K562 (cell line): ENCODE data around the gene TMEM209. TPM values are rescaled to one million over a fixed set of nuclear protein-coding genes. Genes with fewer than 3 reads are reported as not detected.

Experiments used
- ATF7 ChIP-seq: fragments of 450-650 bp; IDR thresholded peaks from 2 replicates; pipeline ENCODE4 v1.7.1; 2014; ENCODE audit warnings: mild to moderate bottlenecking, moderate library complexity
- C11orf30 ChIP-seq: fragments of 450-650 bp; IDR thresholded peaks from 2 replicates; pipeline ENCODE4 v1.6.1; 2016; ENCODE audit warnings: low read depth, mild to moderate bottlenecking
- DPF2 ChIP-seq: fragments of 450-650 bp; IDR thresholded peaks from 2 replicates; pipeline ENCODE4 v1.6.1; 2016
- FIP1L1 ChIP-seq: fragments of 200-400 bp; formaldehyde crosslinking; IDR thresholded peaks from 2 replicates; pipeline ENCODE4 v1.6.1; 2018; ENCODE audit warnings: mild to moderate bottlenecking, low read depth, low read length; ENCODE audit not compliant: poor library complexity, severe bottlenecking
- MCM5 ChIP-seq: fragments of 450-650 bp; IDR thresholded peaks from 2 replicates; pipeline ENCODE4 v1.6.1; 2016; ENCODE audit warnings: low read depth
- MTA3 ChIP-seq: fragments of 450-650 bp; formaldehyde crosslinking; IDR thresholded peaks from 2 replicates; pipeline ENCODE4 v1.6.1; 2017; ENCODE audit warnings: mild to moderate bottlenecking, borderline replicate concordance
- NRF1 ChIP-seq, 2 experiments: fragments of 450-650 bp; IDR thresholded peaks in 1 of 2; conservative IDR thresholded peaks in 1 of 2; 2 replicates each; pipeline ENCODE4 v1.6.1; 2014; ENCODE audit warnings: mild to moderate bottlenecking in 2 of 2
- ZFPM2 ChIP-seq: fragments of 250-450 bp; sonication (Bioruptor Pico); IDR thresholded peaks from 2 replicates; pipeline ENCODE4 v1.5.1; 2022; ENCODE audit warnings: mild to moderate bottlenecking
- ZNF766 ChIP-seq: fragments of 200-800 bp; sonication (Bioruptor generic); conservative IDR thresholded peaks from 2 replicates; pipeline ENCODE4 v1.6.1; 2016; ENCODE audit warnings: missing genetic modification characterization, missing compliant biosample characterization
- polyA plus RNA-seq, 8 experiments: library from polyadenylated mRNA; depleted of rRNA in 4 of 8; stranded (reverse) in 5 of 8; unstranded in 3 of 8; fragments of >200 nt; fragmentation: Nextera tagmentation in 2 of 8; fragmentation: Illumina TruSeq in 1 of 8; extraction: Ambion mirVana in 2 of 8; extraction: Trizol in 1 of 8; gene quantifications; 2 replicates each; pipeline versions ENCODE4 v1.2.1 to v1.2.3, GENCODE V29; 2011 to 2014; ENCODE audit warnings: inconsistent platforms in 1 of 8, missing spikeins in 1 of 8
- total RNA-seq, 7 experiments: library from RNA; depleted of rRNA in 6 of 7; stranded (reverse); fragments of >200 nt in 6 of 7; fragmentation: Illumina TruSeq in 2 of 7; extraction: Trizol in 2 of 7; gene quantifications; 2 replicates each; pipeline versions ENCODE4 v1.2.1 to v1.2.3, GENCODE V29; 2011 to 2021; ENCODE audit warnings: low replicate concordance in 1 of 7
- TF ChIP-seq, protein P1 (sequence below), 3 experiments: IDR thresholded peaks in 2 of 3; conservative IDR thresholded peaks in 1 of 3; 2 replicates each; pipeline ENCODE4 v1.5.1; 2011 to 2012; ENCODE audit warnings: low read length in 3 of 3, mild to moderate bottlenecking in 3 of 3, control low read depth in 2 of 3, improper control_type of control experiment in 1 of 3, inconsistent platforms in 1 of 3, low read depth in 1 of 3, mixed read lengths in 1 of 3, moderate library complexity in 1 of 3; ENCODE audit not compliant: insufficient read depth in 2 of 3
- TF ChIP-seq, protein P2 (sequence below): sonication (generic); formaldehyde crosslinking; IDR thresholded peaks from 2 replicates; pipeline ENCODE4 v1.8.1; 2023; ENCODE audit warnings: missing genetic modification reagents, mild to moderate bottlenecking, borderline replicate concordance
- TF ChIP-seq, protein P3 (sequence below): sonication (generic); formaldehyde crosslinking; IDR thresholded peaks from 2 replicates; pipeline ENCODE4 v1.8.0; 2023; ENCODE audit warnings: mild to moderate bottlenecking, missing genetic modification reagents
- TF ChIP-seq, protein P4 (sequence below), 2 experiments: IDR thresholded peaks; 2 replicates each; pipeline ENCODE4 v1.6.1; 2012; ENCODE audit warnings: improper control_type of control experiment in 2 of 2, low read depth in 2 of 2, low read length in 2 of 2, borderline replicate concordance in 1 of 2
- TF ChIP-seq, protein P5 (sequence below): fragments of 200-800 bp; sonication (Bioruptor generic); IDR thresholded peaks from 2 replicates; pipeline ENCODE4 v1.6.1; 2017; ENCODE audit warnings: missing genetic modification characterization, missing compliant biosample characterization

Gene TMEM209
- total and polyA plus RNA-seq, 9 of the 15 experiments (the other 6 are each of a cell fraction or from before 2014, with no cell fraction given) = 36.8 to 116 (median 76.6) TPM

DNA sequence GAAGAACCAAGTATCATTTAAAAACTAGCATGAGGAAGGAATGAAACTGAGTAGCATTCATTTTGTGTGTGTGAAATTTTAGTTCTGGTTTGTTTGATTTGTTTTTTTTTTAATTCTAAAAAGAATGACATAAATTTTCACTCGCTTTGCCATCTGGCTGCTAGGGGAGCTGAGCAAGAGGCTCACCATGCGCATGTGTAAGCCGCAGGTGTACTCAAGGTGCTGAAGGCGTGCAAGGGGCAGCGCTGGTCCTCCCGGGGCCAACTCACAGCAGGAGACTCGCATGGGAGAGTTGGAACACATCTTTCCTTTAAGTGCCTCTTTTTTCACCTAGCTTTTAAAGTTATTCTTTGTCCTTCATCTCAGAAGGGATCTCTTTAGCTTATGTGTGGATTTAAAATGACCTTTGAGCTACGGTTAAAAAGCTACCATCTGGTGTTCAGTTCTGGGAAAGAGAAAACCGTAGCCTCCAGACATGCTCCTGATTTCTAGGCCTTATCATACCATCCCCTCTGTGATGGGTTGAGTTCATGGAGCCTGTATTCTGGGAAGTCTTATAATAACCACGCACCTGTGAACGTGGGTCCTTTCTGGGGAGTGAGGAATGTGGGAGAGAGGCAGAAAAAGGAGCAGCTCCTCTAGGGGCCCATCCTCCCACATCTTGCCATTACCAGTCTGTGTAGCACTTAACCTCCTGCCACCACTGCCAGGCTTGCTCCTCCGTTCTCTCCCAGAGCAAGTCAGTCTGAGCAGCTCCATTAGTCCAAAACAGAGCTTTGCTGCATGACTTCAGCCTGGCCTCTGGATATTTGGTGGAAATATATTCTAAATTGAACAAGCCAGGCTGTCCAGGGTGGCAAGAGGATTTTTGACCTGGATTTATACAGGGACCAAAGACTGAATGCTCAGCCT is 73.0 kb downstream of the TMEM209 start (continued):
- TF ChIP-seq ATF7 (no peak), ZFPM2 (CRISPR knock-in tag) (no peak), ZNF766 (CRISPR knock-in tag) (peak; percentile 47; the same call in 1 of the 2 replicates), FIP1L1 (no peak), DPF2 (peak; percentile 68), NRF1 (conservative IDR thresholded peaks at IDR 0.05 in 1 of 2, IDR thresholded peaks at IDR 0.05 in 1 of 2) (peak; percentile 86 to 88), C11orf30 (no peak), MTA3 (peak; percentile 34), MCM5 (no peak)
- TF ChIP-seq, protein P1, sequence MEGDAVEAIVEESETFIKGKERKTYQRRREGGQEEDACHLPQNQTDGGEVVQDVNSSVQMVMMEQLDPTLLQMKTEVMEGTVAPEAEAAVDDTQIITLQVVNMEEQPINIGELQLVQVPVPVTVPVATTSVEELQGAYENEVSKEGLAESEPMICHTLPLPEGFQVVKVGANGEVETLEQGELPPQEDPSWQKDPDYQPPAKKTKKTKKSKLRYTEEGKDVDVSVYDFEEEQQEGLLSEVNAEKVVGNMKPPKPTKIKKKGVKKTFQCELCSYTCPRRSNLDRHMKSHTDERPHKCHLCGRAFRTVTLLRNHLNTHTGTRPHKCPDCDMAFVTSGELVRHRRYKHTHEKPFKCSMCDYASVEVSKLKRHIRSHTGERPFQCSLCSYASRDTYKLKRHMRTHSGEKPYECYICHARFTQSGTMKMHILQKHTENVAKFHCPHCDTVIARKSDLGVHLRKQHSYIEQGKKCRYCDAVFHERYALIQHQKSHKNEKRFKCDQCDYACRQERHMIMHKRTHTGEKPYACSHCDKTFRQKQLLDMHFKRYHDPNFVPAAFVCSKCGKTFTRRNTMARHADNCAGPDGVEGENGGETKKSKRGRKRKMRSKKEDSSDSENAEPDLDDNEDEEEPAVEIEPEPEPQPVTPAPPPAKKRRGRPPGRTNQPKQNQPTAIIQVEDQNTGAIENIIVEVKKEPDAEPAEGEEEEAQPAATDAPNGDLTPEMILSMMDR (IDR thresholded peaks at IDR 0.05 in 2 of 3, conservative IDR thresholded peaks at IDR 0.05 in 1 of 3; ENCODE audit: insufficient read depth in 2 of 3, low read depth in 1 of 3, low read length in 3 of 3) = peak in 1 of 3 experiments; percentile 3; a peak in 1 of 6 replicates
- TF ChIP-seq, protein P2, sequence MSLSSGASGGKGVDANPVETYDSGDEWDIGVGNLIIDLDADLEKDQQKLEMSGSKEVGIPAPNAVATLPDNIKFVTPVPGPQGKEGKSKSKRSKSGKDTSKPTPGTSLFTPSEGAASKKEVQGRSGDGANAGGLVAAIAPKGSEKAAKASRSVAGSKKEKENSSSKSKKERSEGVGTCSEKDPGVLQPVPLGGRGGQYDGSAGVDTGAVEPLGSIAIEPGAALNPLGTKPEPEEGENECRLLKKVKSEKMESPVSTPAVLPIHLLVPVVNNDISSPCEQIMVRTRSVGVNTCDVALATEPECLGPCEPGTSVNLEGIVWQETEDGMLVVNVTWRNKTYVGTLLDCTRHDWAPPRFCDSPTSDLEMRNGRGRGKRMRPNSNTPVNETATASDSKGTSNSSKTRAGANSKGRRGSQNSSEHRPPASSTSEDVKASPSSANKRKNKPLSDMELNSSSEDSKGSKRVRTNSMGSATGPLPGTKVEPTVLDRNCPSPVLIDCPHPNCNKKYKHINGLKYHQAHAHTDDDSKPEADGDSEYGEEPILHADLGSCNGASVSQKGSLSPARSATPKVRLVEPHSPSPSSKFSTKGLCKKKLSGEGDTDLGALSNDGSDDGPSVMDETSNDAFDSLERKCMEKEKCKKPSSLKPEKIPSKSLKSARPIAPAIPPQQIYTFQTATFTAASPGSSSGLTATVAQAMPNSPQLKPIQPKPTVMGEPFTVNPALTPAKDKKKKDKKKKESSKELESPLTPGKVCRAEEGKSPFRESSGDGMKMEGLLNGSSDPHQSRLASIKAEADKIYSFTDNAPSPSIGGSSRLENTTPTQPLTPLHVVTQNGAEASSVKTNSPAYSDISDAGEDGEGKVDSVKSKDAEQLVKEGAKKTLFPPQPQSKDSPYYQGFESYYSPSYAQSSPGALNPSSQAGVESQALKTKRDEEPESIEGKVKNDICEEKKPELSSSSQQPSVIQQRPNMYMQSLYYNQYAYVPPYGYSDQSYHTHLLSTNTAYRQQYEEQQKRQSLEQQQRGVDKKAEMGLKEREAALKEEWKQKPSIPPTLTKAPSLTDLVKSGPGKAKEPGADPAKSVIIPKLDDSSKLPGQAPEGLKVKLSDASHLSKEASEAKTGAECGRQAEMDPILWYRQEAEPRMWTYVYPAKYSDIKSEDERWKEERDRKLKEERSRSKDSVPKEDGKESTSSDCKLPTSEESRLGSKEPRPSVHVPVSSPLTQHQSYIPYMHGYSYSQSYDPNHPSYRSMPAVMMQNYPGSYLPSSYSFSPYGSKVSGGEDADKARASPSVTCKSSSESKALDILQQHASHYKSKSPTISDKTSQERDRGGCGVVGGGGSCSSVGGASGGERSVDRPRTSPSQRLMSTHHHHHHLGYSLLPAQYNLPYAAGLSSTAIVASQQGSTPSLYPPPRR (CRISPR knock-in tag) = no peak
- TF ChIP-seq, protein P3, sequence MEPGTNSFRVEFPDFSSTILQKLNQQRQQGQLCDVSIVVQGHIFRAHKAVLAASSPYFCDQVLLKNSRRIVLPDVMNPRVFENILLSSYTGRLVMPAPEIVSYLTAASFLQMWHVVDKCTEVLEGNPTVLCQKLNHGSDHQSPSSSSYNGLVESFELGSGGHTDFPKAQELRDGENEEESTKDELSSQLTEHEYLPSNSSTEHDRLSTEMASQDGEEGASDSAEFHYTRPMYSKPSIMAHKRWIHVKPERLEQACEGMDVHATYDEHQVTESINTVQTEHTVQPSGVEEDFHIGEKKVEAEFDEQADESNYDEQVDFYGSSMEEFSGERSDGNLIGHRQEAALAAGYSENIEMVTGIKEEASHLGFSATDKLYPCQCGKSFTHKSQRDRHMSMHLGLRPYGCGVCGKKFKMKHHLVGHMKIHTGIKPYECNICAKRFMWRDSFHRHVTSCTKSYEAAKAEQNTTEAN (CRISPR knock-in tag) = no peak
- TF ChIP-seq, protein P4, sequence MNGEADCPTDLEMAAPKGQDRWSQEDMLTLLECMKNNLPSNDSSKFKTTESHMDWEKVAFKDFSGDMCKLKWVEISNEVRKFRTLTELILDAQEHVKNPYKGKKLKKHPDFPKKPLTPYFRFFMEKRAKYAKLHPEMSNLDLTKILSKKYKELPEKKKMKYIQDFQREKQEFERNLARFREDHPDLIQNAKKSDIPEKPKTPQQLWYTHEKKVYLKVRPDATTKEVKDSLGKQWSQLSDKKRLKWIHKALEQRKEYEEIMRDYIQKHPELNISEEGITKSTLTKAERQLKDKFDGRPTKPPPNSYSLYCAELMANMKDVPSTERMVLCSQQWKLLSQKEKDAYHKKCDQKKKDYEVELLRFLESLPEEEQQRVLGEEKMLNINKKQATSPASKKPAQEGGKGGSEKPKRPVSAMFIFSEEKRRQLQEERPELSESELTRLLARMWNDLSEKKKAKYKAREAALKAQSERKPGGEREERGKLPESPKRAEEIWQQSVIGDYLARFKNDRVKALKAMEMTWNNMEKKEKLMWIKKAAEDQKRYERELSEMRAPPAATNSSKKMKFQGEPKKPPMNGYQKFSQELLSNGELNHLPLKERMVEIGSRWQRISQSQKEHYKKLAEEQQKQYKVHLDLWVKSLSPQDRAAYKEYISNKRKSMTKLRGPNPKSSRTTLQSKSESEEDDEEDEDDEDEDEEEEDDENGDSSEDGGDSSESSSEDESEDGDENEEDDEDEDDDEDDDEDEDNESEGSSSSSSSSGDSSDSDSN (IDR thresholded peaks at IDR 0.05; ENCODE audit: borderline replicate concordance in 1 of 2, low read depth in 2 of 2, low read length in 2 of 2) = peak in 1 of 2 experiments; percentile 40; a peak in 1 of 4 replicates
- TF ChIP-seq, protein P5, sequence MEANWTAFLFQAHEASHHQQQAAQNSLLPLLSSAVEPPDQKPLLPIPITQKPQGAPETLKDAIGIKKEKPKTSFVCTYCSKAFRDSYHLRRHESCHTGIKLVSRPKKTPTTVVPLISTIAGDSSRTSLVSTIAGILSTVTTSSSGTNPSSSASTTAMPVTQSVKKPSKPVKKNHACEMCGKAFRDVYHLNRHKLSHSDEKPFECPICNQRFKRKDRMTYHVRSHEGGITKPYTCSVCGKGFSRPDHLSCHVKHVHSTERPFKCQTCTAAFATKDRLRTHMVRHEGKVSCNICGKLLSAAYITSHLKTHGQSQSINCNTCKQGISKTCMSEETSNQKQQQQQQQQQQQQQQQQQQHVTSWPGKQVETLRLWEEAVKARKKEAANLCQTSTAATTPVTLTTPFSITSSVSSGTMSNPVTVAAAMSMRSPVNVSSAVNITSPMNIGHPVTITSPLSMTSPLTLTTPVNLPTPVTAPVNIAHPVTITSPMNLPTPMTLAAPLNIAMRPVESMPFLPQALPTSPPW = no peak
